Measurements from ENCODE around the gene RNF207. TPM values are rescaled to one million over a fixed set of nuclear protein-coding genes. Genes with fewer than 3 reads are reported as not detected.

The RNF207 gene
- total RNA-seq, 1 donor from 2014 or later: not detected

DNA sequence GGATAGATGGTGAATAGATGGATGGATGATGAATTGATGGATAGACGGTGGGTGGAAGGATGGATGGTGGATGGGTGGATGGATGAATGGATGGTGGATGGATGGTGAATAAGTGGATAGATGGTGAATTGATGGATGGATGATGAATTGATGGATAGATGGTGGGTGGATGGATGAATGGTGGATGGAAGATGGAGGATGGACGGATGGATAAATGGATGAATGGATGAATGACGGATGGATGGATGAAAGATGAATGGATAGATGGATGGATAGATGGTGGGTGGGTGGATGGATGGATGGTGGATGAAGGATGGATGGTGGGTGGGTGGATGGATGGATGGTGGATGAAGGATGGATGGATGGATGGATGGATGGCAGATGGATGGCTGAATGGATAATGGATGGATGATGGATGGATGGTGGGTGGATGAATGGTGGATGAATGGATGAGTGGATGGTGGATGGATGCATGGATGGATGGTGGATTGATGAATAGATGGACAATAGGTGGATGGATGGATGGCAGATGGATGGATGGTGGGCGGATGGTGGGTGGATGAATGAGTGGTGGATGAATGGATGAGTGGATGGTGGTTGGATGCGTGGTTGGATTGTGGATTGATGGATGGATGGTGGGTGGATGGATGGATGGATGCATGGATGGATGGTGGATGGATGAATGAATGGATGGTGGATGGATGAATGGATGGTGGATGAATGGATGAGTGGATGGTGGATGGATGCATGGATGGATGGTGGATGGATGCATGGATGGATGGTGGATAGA is 31.1 kb upstream of the RNF207 start:
- Mint-ChIP-seq H3K4me1 (ENCODE audit: unreplicated experiment) (peaks cover 2% of the 10 kb centered on the region), H3K36me3 (ENCODE audit: low read depth, unreplicated experiment) (no peaks in the 10 kb centered on the region), H3K9me3 (ENCODE audit: unreplicated experiment) (no peaks in the 10 kb centered on the region), H3K27ac (ENCODE audit: unreplicated experiment) (no peak overlapping the region), H3K4me3 (ENCODE audit: unreplicated experiment) (no peak overlapping the region), H3K27me3 (ENCODE audit: unreplicated experiment) (peaks cover 17% of the 10 kb centered on the region)
- DNase-seq (ENCODE audit: low spot score): no peak
- TF ChIP-seq, protein P1, sequence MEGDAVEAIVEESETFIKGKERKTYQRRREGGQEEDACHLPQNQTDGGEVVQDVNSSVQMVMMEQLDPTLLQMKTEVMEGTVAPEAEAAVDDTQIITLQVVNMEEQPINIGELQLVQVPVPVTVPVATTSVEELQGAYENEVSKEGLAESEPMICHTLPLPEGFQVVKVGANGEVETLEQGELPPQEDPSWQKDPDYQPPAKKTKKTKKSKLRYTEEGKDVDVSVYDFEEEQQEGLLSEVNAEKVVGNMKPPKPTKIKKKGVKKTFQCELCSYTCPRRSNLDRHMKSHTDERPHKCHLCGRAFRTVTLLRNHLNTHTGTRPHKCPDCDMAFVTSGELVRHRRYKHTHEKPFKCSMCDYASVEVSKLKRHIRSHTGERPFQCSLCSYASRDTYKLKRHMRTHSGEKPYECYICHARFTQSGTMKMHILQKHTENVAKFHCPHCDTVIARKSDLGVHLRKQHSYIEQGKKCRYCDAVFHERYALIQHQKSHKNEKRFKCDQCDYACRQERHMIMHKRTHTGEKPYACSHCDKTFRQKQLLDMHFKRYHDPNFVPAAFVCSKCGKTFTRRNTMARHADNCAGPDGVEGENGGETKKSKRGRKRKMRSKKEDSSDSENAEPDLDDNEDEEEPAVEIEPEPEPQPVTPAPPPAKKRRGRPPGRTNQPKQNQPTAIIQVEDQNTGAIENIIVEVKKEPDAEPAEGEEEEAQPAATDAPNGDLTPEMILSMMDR (IDR thresholded peaks at IDR 0.05; ENCODE audit: unreplicated experiment): no peak

DNA sequence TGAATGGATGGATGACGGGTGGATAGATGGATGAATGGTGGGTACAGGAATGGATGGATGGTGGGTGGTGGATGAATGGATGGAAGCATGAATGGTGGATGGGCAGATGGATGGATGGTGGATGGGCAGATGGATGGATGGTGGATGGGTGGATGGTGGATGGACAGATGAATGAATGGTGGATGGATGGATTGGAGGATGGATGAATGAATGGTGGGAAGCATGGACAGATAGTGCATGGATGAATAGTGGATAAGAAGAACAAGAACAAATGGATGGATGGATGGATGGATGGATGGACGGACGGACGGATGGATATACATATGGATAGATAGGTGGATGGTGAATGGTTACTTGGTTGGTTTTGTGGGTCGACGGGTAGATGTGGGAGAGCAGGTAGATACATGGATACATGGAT is 30.5 kb upstream of the RNF207 start:
- peaks cover 2% of the 10 kb centered on the region for H3K4me1 Mint-ChIP-seq (ENCODE audit: unreplicated experiment)
- TF ChIP-seq, protein P1 (IDR thresholded peaks at IDR 0.05; ENCODE audit: unreplicated experiment): no peak
- no peaks in the 10 kb centered on the region for H3K9me3 Mint-ChIP-seq (ENCODE audit: unreplicated experiment)
- peaks cover 17% of the 10 kb centered on the region for H3K27me3 Mint-ChIP-seq (ENCODE audit: unreplicated experiment)
- H3K4me3 Mint-ChIP-seq (ENCODE audit: unreplicated experiment): no peak overlapping the region
- H3K27ac Mint-ChIP-seq (ENCODE audit: unreplicated experiment): no peak overlapping the region
- DNase-seq (ENCODE audit: low spot score): no peak
- H3K36me3 Mint-ChIP-seq (ENCODE audit: low read depth, unreplicated experiment): no peaks in the 10 kb centered on the region

DNA sequence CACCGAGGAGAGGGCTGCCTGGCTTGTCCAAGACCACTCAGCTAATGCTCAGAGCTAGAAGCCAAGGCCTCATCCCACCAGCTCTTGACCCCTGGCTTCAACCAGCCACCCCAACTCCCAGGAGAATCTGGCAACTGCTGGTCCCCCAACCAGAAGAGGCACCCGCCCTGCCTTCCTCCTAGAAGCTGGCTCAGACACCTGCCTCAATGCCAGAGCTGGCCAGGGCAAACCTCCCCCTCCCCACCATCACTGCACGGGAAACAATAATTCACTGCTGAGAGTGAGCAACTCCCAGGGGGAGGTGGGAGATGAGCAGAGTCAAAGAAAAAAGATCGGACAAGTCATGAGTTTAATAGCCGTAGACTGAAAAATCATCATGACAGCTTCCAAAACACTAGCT is 29.1 kb upstream of the RNF207 start:
- Mint-ChIP-seq H3K9me3 (ENCODE audit: unreplicated experiment) (no peaks in the 10 kb centered on the region), H3K4me3 (ENCODE audit: unreplicated experiment) (no peak overlapping the region), H3K4me1 (ENCODE audit: unreplicated experiment) (peaks cover 11% of the 10 kb centered on the region), H3K27ac (ENCODE audit: unreplicated experiment) (no peak overlapping the region), H3K27me3 (ENCODE audit: unreplicated experiment) (peaks cover 23% of the 10 kb centered on the region), H3K36me3 (ENCODE audit: low read depth, unreplicated experiment) (peaks cover 2% of the 10 kb centered on the region)
- TF ChIP-seq, protein P1 (IDR thresholded peaks at IDR 0.05; ENCODE audit: unreplicated experiment): no peak
- no peak for DNase-seq (ENCODE audit: low spot score)

DNA sequence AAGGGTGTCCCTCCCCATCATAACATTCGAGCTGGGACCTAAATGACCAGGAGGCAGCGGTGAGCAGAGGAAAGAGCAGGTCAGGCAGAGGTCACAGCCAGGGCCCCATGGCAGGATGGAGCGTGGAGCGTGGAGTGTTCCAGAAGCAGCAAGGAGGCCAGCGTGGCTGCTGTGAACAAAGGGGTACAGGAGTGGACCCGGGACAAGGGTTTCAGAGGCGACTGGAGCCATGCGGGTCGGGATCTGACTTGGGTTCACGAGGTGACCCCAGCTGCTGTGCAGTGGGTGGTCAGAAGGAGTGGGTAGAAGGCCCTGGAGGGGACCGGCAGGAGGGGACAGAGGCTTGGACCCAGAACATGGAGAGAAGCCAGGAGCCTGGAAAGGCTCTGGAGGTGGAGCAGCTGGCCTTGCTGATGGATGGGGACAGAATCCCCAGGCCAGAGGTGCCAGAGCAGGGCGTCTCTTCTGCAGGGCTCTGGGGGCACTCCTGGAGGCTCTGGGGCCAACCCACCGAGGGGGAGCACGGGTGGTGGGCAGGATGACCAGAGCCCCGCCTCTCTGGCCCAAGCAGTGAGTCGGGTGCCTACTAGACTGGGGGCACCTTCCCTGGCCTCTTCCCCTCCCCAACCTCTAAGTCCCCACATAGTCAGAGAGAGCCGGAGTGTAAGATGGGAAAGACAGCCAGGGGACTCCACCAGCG is 28.1 kb upstream of the RNF207 start:
- no peak overlapping the region for H3K4me3 Mint-ChIP-seq (ENCODE audit: unreplicated experiment)
- peaks cover 12% of the 10 kb centered on the region for H3K4me1 Mint-ChIP-seq (ENCODE audit: unreplicated experiment)
- TF ChIP-seq, protein P1 (IDR thresholded peaks at IDR 0.05; ENCODE audit: unreplicated experiment): no peak
- DNase-seq (ENCODE audit: low spot score): no peak
- H3K27ac Mint-ChIP-seq (ENCODE audit: unreplicated experiment): no peak overlapping the region
- peaks cover 24% of the 10 kb centered on the region for H3K27me3 Mint-ChIP-seq (ENCODE audit: unreplicated experiment)
- H3K9me3 Mint-ChIP-seq (ENCODE audit: unreplicated experiment): no peaks in the 10 kb centered on the region
- H3K36me3 Mint-ChIP-seq (ENCODE audit: low read depth, unreplicated experiment): peaks cover 3% of the 10 kb centered on the region
